Measurements from ENCODE around the gene BCLAF3.

The BCLAF3 gene

DNA sequence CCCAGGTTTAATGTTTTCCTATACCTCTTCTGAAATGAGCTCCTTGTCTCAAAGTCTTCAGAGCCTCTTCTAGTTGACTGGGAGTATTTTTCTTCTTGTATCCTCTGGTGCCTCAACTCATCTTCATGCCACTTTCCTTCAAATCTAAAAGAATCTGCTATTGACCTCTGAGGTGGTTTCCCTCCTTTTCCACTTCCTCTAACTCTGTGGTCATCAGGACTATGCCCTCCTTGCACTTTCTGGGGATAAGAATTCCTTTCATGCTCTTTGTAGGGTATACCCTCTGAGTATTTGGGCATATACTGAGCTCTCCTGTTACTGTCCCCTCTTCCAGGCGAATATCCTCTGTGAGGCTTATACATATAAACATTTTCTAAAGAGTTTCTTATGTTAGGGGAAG lies 24.8 kb downstream of the BCLAF3 start:
- DNase-seq (ENCODE audit: low read depth in 3 of 3), result no peak

- peak in 2 of 3 donors; percentile 15 to 19 for DNase-seq (ENCODE audit: low read depth in 3 of 3)
Measured at GRCh38 chrX:19964017-19964710, 26.7 kb downstream of the BCLAF3 start.

- no peak for DNase-seq (ENCODE audit: low read depth in 3 of 3)
Measured at GRCh38 chrX:19960913-19961312, 29.9 kb downstream of the BCLAF3 start.

GRCh38 chrX:19958552-19959486 lies 32.0 kb downstream of the BCLAF3 start:
- DNase-seq (ENCODE audit: low read depth in 3 of 3), result no peak

GRCh38 chrX:19956923-19957322 lies 33.9 kb downstream of the BCLAF3 start:
- no peak for DNase-seq (ENCODE audit: low read depth in 3 of 3)

DNA sequence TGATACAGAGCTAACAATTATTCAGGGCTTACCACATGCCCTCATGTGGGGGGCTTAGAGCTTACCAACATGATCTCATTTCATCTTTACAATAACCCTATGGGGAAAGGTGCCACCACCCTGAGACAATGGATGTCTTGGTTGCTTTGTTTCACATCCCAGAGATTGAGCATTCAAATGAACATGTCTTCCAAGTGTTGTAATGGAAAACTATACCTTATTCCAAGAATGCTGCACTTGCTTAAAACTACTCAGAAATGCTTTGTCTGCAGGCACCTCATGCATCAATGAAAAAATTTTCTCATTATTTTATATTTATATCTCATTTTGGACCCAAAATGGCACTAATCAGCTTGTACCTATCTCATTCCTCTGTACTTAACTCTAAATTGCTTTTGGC lies 34.6 kb downstream of the BCLAF3 start:
- DNase-seq (ENCODE audit: low read depth in 3 of 3), result no peak

- DNase-seq (ENCODE audit: low read depth in 3 of 3), result no peak
Measured at GRCh38 chrX:19955306-19955705, 35.6 kb downstream of the BCLAF3 start.

GRCh38 chrX:19954335-19955096 lies 36.3 kb downstream of the BCLAF3 start:
- DNase-seq (ENCODE audit: low read depth in 3 of 3), result no peak

GRCh38 chrX:19953145-19953544 lies 37.7 kb downstream of the BCLAF3 start:
- DNase-seq (ENCODE audit: low read depth in 3 of 3), result no peak

DNA sequence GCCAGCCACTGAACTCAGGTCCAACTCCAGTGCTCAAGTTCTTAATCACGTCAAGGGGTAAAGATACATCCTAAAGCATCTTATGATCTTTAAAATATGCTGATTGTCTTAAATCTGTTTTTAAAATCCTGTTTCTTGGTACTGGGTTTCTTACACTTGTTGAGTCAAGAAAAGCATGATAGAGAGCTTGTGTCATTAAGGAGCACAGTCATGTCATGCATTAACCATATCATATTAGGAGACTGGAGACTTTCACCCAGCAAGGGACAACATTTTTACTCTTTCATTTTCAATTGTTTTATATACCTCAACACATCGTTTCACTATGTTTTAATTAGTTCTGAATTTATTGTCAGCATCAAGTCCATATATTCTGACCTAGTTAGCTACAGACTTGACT lies 41.5 kb downstream of the BCLAF3 start:
- DNase-seq (ENCODE audit: low read depth in 3 of 3), result no peak

DNA sequence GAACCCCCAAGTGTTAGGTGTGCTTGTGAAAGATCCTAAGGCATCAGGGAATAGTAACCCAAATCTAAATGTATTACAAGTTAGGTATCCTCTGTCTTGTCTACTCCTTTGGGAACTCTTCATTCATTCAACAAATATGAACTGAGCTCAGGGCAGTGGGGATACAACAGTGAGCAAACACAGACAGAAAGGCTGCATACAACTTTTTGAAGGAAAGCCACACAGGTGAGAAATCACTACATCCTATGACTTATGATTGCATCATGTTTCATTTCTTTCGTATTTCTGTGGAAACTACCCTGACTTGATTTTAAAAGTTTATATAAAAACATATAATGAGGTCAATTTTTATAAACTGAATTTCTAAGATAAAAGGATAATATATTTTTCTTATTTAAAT lies 43.2 kb downstream of the BCLAF3 start:
- no peak for DNase-seq (ENCODE audit: low read depth in 3 of 3)
